NCI-H1417 treated with DMSO at 0.1 percent for 48 hours (cell line): ENCODE results near the gene LRP1B.

Experiments
- DNase-seq: peaks from one replicate; lab custom pipeline; 2025; lab: John Stamatoyannopoulos, UW

LRP1B gene

GRCh38 chr2:141694180-141694579, 436.6 kb downstream of the LRP1B start:
- no peak for DNase-seq

- peak; percentile 14 for DNase-seq
Observed at GRCh38 chr2:141692829-141693228, 438.0 kb downstream of the LRP1B start.

- no peak for DNase-seq
Observed at GRCh38 chr2:141676139-141676538, 454.7 kb downstream of the LRP1B start.

DNA sequence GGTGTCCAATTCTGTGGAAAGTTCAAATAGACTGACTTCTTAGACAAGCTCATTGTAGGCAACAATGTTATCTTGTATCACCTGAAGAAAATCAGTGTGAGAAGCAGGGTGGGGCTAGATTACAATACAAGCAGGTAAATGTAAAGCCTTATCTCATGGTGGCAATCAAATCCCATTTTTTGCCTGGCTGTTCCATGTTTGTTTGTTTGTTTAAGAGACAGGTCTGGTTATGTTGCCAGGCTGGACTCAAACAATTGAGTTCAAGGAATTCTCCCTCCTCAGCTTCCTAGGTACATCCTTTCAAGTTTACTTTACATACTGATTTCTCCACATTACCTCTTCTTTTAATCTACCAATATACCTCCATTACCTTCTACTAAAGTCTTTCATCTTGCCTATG, 464.6 kb downstream of the LRP1B start:
- DNase-seq = no peak

GRCh38 chr2:141660232-141660631, 470.6 kb downstream of the LRP1B start:
- DNase-seq = no peak

GRCh38 chr2:141654311-141654710, 476.5 kb downstream of the LRP1B start:
- no peak for DNase-seq

- no peak for DNase-seq
Observed at GRCh38 chr2:141653184-141653583, 477.6 kb downstream of the LRP1B start.

- DNase-seq = no peak
Observed at GRCh38 chr2:141652308-141652707, 478.5 kb downstream of the LRP1B start.

- DNase-seq = no peak
Observed at GRCh38 chr2:141647353-141647752, 483.5 kb downstream of the LRP1B start.

DNA sequence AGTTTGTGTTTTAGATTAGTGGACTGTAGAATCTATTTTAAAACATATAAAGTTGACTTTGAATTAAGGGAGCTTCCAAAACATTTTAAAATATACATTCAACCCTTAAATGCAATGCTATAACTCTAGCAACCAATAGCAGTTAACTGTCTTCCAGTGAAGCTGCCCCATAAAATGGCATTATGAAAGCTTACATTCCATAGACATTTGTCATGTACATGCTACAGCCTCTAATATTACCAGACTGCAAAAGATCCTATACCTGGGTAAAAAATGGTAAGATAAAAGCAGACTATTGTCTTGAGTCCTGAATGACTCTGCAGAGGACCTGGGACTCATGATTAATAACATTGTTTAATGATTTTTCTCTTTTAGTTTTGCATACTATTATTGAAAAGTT, 489.4 kb downstream of the LRP1B start:
- DNase-seq = no peak

DNA sequence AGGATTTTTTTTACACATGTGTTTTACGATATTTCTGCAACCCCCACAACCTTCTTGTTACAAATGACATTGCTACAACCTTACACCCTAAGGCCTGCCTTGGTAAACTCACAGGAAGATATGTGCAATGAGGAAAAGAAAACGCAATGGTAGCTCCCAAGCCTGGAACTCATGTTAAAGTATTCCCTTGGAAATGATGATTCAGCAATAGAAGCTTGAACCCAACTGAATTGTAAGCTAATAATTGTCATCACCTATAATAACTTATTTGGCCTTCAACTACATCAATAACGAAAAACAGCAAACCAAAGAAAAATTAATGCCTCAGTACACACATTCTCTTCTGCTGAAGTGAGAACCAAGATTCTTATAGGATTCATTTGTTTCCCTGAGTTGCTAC, 491.0 kb downstream of the LRP1B start:
- DNase-seq = no peak

DNA sequence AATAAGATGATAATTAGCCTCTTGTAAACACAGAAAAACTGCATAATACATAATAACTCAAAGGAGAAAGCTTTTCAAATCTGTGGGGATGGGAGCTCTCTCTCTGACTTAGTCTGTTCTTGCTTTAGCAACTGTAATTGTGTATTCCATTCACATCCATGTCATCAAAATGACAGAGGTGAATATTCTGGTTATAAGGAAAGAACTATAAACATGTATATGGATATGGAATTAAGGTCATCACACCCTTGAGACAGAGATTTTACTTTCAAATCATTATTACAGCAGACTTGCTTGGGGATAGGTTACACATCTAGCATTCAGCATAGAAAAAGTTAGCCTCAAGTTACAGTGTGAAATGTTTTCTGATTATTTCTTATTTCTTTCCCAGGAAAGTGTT, 497.7 kb downstream of the LRP1B start:
- no peak for DNase-seq

GRCh38 chr2:141630407-141630930, 500.3 kb downstream of the LRP1B start:
- no peak for DNase-seq

GRCh38 chr2:141620372-141620771, 510.4 kb downstream of the LRP1B start:
- DNase-seq = no peak

DNA sequence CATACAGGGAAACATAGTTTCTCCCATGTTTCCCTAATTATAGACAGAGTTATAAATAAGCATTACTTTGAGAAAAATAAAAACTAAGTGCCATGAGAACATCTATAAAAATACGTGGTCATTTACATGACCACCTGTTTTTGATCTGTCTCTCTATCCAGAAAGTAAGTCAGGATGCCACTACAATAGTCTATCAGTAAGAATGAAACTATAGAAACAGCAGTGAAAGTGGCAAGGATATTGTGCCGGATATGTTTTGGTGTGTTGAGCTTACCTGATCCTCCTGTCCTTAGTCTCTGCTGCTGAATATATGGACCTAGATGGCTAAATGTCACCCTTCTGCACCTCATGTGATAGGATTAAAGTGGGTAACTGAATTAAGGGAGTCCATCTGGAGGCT, 512.4 kb downstream of the LRP1B start:
- no peak for DNase-seq

DNA sequence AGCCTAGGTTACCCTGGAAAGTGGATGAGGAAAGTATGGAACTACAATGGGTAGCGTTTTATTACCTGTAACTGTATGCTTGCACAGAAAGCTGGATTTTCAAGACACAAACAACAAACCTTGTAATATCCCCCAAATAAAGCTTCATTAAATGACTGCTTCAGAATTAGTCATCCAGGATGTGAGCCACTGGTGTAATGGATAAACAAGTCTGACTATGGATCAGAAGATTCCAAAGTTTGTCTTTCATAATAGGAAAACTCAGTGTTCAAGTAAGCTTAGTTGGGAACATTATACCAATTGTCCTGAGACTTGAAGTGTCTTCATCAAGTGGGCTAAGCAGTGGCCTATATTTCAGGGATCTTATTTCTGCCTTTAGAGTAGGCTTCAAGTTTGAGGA, 518.8 kb downstream of the LRP1B start:
- DNase-seq = no peak

DNA sequence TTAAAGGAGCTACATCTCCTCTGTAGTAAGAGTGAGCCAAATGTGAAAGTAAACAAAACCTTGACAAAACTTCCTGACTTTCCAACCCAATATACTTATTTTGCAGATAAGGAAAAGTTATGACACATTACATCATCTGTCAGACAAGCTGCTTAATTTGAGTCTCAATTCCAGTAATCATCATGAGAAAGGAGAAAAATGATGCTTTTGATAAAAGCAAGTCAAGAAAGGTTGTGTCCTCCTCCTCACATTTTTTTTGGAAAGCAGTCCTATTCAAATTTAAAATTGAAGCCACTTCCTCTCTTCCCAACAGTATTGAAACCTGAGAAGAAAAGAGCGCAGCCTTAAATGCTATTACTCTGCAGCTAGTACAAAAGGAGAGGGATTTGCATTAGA, 519.6 kb downstream of the LRP1B start:
- no peak for DNase-seq

DNA sequence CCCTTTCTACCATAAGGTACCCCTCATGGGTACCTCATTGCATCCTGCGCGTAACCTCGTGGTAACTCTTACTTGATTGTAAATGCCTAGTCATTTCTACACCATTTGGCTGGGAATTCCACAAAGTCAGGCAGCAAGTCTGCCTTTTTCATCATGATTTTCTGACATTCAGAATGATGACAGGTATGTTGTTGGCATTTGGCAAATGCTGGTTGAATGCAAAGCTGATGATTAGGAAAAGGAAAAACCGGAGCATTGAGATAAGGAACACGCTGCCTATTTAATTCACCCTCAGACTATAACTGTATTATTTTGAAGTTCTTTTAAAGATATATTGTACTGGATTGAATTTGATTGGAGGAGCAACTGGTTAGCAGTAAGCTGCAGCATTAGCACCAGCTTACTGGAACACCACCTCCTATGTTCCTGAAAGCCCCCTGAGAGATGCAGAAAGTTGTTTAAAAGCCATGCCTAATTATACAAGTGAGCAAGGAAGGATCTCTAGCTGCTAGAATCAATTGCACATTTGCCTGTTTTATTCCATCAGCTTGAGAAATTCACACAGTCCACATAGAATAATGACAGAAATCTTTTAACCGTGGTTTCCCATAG, 520.1 kb downstream of the LRP1B start:
- DNase-seq = no peak

GRCh38 chr2:141605163-141605562, 525.7 kb downstream of the LRP1B start:
- DNase-seq = no peak

- DNase-seq = no peak
Observed at GRCh38 chr2:141601511-141602152, 529.2 kb downstream of the LRP1B start.

DNA sequence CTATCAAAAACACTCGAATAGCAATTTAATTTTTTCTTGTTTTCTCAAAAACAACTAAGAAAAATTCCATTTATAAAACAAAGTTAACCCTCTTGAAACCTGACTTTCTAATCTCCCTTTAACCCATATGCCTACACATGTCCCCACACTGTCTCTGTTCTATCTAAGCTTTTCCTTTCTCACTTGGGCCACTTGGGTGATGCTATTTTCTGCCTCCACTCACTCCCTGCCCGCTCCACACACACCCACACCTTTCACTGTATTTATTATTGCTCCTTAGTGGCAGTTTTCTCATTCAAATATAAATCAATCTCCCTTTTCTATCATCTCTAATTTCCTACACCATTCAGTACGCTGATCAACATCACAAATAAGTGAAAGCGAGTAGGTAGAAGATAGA, 531.1 kb downstream of the LRP1B start:
- DNase-seq = no peak

DNA sequence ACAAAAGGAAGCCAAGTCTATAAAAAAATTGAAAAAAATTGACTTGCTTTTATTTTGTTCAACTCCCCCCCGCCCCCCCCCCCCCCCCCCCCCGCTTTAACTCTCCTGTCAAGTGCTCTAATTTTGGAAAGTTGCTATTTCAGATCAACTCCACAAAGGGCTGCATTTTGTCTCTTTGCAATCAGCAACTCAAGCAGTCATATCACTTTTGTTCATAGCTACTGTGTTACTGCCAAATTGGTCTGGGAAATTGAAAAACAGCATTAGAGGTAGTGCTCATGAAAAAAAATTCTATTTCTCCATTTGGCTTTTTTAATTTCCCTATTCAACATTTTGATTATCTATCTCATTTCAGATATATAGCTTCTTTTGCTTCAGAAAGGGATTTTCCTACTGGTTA, 531.8 kb downstream of the LRP1B start:
- no peak for DNase-seq

DNA sequence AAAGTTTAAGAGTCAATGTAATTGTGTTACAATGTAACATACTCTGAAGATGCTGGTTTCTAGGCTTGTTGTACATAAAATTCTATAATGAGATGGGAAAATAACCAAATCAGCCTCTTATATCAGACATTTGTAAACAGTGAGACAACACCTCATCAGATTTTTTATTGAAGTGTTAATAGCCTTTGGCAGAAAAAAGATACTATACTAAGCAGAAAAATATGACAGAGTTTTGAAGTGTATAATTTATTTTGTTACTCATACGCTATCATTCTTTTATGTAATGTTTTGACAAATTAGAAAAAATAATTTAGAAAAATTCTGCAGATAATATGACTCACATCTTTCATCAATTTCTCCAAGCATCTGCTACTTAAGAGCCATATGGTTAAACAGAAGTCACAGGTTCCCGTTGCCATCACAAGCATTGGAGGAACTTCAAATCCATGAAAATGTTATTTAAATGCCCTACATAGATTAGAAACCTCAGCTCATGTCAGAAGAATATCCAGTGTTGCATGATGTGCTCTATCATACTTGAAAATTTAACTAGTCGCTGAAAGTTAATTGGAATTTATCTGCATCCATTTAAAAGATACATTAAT, 535.4 kb downstream of the LRP1B start:
- DNase-seq = no peak

DNA sequence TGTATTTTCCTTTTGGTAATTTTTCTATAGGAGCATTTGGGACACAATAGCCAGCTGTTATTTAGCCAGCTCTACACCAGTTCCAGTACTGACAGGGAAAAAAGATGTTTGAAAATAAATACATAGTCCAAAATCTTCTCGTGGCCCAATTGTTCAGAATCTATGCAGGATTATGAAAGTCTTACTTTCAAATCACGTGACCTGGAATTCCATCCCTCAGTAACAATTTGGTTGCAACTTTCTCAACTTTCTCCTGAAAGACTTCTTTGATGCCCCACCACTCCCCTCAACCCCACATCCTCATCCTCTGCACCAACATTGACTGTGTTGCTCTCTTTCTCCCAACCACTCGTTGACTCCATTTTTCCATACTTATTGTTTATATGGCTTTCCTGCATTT, 539.0 kb downstream of the LRP1B start:
- DNase-seq = no peak
